HepG2 (cell line): ENCODE results near the gene BCAS1. TPM values are rescaled to one million over a fixed set of nuclear protein-coding genes. Genes with fewer than 3 reads are reported as not detected.
A peak's percentile ranks its signal among the peaks of the same experiment; 100 is the strongest.

Source experiments
- CC2D1A ChIP-seq: sonication (generic); formaldehyde crosslinking; IDR thresholded peaks from 2 replicates; pipeline ENCODE4 v1.8.1; 2023; ENCODE audit warnings: mild to moderate bottlenecking, missing genetic modification reagents
- DR1 ChIP-seq: sonication (generic); formaldehyde crosslinking; IDR thresholded peaks from 2 replicates; pipeline ENCODE4 v1.8.0; 2021; ENCODE audit warnings: mild to moderate bottlenecking, missing genetic modification reagents, inconsistent platforms
- HNRNPK ChIP-seq: fragments of 200-400 bp; formaldehyde crosslinking; IDR thresholded peaks from 2 replicates; pipeline ENCODE4 v1.6.1; 2018; ENCODE audit warnings: low read length, low read depth, moderate library complexity, mild to moderate bottlenecking; ENCODE audit not compliant: poor library complexity, severe bottlenecking
- HNRNPLL ChIP-seq: fragments of 200-400 bp; formaldehyde crosslinking; IDR thresholded peaks from 2 replicates; pipeline ENCODE4 v1.6.1; 2017; ENCODE audit warnings: mild to moderate bottlenecking, low read depth, low read length; ENCODE audit not compliant: poor library complexity, severe bottlenecking
- NFKB2 ChIP-seq: sonication (generic); formaldehyde crosslinking; IDR thresholded peaks from 2 replicates; pipeline ENCODE4 v1.4.0; 2020; ENCODE audit warnings: missing genetic modification reagents, borderline replicate concordance
- RXRA ChIP-seq: sonication (generic); formaldehyde crosslinking; IDR thresholded peaks from 2 replicates; pipeline ENCODE4 v1.5.1; 2020; ENCODE audit warnings: missing genetic modification reagents
- SNAPC2 ChIP-seq: sonication (generic); formaldehyde crosslinking; IDR thresholded peaks from 2 replicates; pipeline ENCODE4 v1.8.1; 2022; ENCODE audit warnings: mild to moderate bottlenecking, missing genetic modification reagents
- SRSF9 ChIP-seq: fragments of 200-400 bp; formaldehyde crosslinking; IDR thresholded peaks from 2 replicates; pipeline ENCODE4 v1.6.1; 2018; ENCODE audit warnings: borderline replicate concordance, mild to moderate bottlenecking, low read depth, low read length; ENCODE audit not compliant: insufficient read depth, poor library complexity, severe bottlenecking
- SUZ12 ChIP-seq: fragments of 150-350 bp; IDR thresholded peaks from 2 replicates; pipeline ENCODE4 v1.6.1; 2014; ENCODE audit warnings: low read depth, low read length
- TBP ChIP-seq: sonication (generic); formaldehyde crosslinking; IDR thresholded peaks from 2 replicates; pipeline ENCODE4 v1.5.0; 2020; ENCODE audit warnings: missing genetic modification reagents
- ZBTB38 ChIP-seq: sonication (generic); formaldehyde crosslinking; IDR thresholded peaks from 2 replicates; pipeline ENCODE4 v1.5.1; 2020; ENCODE audit warnings: mild to moderate bottlenecking, missing genetic modification reagents
- ZNF20 ChIP-seq: sonication (generic); formaldehyde crosslinking; IDR thresholded peaks from 2 replicates; pipeline ENCODE4 v1.4.0; 2020; ENCODE audit warnings: mild to moderate bottlenecking, moderate library complexity, missing genetic modification reagents
- ZNF224 ChIP-seq: sonication (generic); formaldehyde crosslinking; IDR thresholded peaks from 2 replicates; pipeline ENCODE4 v1.5.0; 2020; ENCODE audit warnings: mild to moderate bottlenecking, missing genetic modification reagents
- ZNF274 ChIP-seq: sonication (generic); formaldehyde crosslinking; IDR thresholded peaks from 2 replicates; pipeline ENCODE4 v1.5.1; 2020; ENCODE audit warnings: mild to moderate bottlenecking, missing genetic modification reagents
- ZNF543 ChIP-seq: sonication (generic); formaldehyde crosslinking; IDR thresholded peaks from 2 replicates; pipeline ENCODE4 v1.4.0; 2020; ENCODE audit warnings: mild to moderate bottlenecking, missing genetic modification reagents
- ZSCAN12 ChIP-seq: sonication (generic); formaldehyde crosslinking; IDR thresholded peaks from 2 replicates; pipeline ENCODE4 v1.9.0; 2021; ENCODE audit warnings: mild to moderate bottlenecking, missing genetic modification reagents
- polyA plus RNA-seq, 8 experiments: library from polyadenylated mRNA; depleted of rRNA in 3 of 8; stranded (reverse) in 7 of 8; unstranded in 1 of 8; fragments of >200 nt; fragmentation: Illumina TruSeq in 4 of 8; extraction: Trizol in 4 of 8; gene quantifications; 2 replicates each; pipeline versions ENCODE4 v1.2.1 to v1.2.3, GENCODE V29; 2011 to 2016; ENCODE audit warnings: low read depth in 4 of 8, missing spikeins in 1 of 8, mixed read lengths in 1 of 8; ENCODE audit not compliant: insufficient read depth in 1 of 8
- total RNA-seq, 5 experiments: library from RNA; depleted of rRNA; stranded (reverse); fragments of >200 nt; fragmentation: Illumina TruSeq; extraction: Trizol; gene quantifications; 2 replicates each; pipeline ENCODE4 v1.2.3, GENCODE V29; 2016; ENCODE audit warnings: low read depth in 1 of 5
- TF ChIP-seq, protein P1 (sequence below): sonication (generic); formaldehyde crosslinking; conservative IDR thresholded peaks from 2 replicates; pipeline ENCODE4 v1.4.0; 2020; ENCODE audit warnings: missing genetic modification reagents
- TF ChIP-seq, protein P2 (sequence below): sonication (generic); formaldehyde crosslinking; IDR thresholded peaks from 2 replicates; pipeline ENCODE4 v1.5.1; 2020; ENCODE audit warnings: mild to moderate bottlenecking, moderate library complexity, missing genetic modification reagents
- TF ChIP-seq, protein P3 (sequence below): sonication (generic); formaldehyde crosslinking; IDR thresholded peaks from 2 replicates; pipeline ENCODE4 v1.9.0; 2022; ENCODE audit warnings: low read depth, missing genetic modification reagents
- TF ChIP-seq, protein P4 (sequence below): sonication (generic); formaldehyde crosslinking; IDR thresholded peaks from 2 replicates; pipeline ENCODE4 v1.8.1; 2023; ENCODE audit warnings: missing genetic modification reagents, mild to moderate bottlenecking, borderline replicate concordance
- TF ChIP-seq, protein P5 (sequence below): sonication (generic); formaldehyde crosslinking; IDR thresholded peaks from 2 replicates; pipeline ENCODE4 v1.8.0; 2022; ENCODE audit warnings: mild to moderate bottlenecking, missing genetic modification reagents, moderate library complexity

BCAS1 gene
- total and polyA plus RNA-seq, 2 of the 13 experiments (the other 11 are each of a cell fraction or from before 2014, with no cell fraction given) = 0.55 to 0.91 TPM

DNA sequence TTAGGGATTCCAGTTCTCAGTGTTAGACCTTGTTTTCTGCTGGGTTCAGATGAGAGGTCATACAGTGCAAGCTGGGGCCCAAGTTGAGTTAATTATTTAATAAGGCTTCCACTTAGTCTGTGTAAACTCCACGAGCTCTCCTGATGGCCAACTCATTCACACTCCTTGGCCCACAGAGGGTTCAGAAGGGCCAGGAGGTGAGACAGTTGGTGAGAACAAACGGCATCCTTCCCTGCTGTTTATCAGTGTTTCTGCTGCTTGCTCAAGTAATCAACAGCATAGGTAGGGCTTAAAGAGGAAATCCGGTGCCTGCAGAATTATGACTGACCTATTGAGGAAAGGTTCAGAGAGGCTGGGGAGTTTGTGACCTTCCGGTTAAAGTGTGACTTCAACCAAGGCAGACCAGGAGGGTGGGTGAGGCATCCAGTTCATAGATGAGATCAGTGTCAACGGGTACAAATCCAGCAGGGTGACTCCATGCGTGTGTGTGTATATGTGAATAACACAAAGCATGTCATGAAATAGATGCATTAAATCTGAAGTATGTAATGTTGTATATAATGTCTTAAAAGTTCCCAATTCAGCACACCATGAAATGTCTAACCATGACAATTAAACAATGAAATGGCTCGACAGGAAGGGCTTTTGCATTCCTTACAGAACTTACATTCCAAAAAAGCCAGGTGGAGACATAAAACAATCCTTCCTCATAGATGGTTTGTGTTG lies 37.4 kb upstream of the BCAS1 start (continued):
- TF ChIP-seq, protein P1, sequence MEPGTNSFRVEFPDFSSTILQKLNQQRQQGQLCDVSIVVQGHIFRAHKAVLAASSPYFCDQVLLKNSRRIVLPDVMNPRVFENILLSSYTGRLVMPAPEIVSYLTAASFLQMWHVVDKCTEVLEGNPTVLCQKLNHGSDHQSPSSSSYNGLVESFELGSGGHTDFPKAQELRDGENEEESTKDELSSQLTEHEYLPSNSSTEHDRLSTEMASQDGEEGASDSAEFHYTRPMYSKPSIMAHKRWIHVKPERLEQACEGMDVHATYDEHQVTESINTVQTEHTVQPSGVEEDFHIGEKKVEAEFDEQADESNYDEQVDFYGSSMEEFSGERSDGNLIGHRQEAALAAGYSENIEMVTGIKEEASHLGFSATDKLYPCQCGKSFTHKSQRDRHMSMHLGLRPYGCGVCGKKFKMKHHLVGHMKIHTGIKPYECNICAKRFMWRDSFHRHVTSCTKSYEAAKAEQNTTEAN = peak; percentile 86
- 0 out of 2 replicates have a peak, but pooled peaks have one; percentile 74 for TF ChIP-seq CC2D1A (CRISPR knock-in tag)
- TF ChIP-seq ZSCAN12 (CRISPR knock-in tag) = peak; percentile 23; the same call in 1 of the 2 replicates
- 0 out of 2 replicates have a peak, but pooled peaks have one; percentile 54 for TF ChIP-seq ZNF224 (CRISPR knock-in tag)
- TF ChIP-seq RXRA (CRISPR knock-in tag) = peak; percentile 98
- TF ChIP-seq, protein P2, sequence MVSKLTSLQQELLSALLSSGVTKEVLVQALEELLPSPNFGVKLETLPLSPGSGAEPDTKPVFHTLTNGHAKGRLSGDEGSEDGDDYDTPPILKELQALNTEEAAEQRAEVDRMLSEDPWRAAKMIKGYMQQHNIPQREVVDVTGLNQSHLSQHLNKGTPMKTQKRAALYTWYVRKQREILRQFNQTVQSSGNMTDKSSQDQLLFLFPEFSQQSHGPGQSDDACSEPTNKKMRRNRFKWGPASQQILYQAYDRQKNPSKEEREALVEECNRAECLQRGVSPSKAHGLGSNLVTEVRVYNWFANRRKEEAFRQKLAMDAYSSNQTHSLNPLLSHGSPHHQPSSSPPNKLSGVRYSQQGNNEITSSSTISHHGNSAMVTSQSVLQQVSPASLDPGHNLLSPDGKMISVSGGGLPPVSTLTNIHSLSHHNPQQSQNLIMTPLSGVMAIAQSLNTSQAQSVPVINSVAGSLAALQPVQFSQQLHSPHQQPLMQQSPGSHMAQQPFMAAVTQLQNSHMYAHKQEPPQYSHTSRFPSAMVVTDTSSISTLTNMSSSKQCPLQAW (CRISPR knock-in tag) = peak; percentile 100
- TF ChIP-seq ZBTB38 (CRISPR knock-in tag) = peak; percentile 87; the same call in 1 of the 2 replicates
- no peak for TF ChIP-seq HNRNPK
- TF ChIP-seq, protein P3, sequence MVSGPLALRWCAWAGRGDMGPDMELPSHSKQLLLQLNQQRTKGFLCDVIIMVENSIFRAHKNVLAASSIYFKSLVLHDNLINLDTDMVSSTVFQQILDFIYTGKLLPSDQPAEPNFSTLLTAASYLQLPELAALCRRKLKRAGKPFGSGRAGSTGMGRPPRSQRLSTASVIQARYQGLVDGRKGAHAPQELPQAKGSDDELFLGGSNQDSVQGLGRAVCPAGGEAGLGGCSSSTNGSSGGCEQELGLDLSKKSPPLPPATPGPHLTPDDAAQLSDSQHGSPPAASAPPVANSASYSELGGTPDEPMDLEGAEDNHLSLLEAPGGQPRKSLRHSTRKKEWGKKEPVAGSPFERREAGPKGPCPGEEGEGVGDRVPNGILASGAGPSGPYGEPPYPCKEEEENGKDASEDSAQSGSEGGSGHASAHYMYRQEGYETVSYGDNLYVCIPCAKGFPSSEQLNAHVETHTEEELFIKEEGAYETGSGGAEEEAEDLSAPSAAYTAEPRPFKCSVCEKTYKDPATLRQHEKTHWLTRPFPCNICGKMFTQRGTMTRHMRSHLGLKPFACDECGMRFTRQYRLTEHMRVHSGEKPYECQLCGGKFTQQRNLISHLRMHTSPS (CRISPR knock-in tag) = peak; percentile 78
- TF ChIP-seq TBP = no peak
- TF ChIP-seq SUZ12 = no peak
- no peak for TF ChIP-seq SRSF9
- no peak for TF ChIP-seq NFKB2 (CRISPR knock-in tag)
- TF ChIP-seq DR1 = peak; percentile 59; the same call in 1 of the 2 replicates
- TF ChIP-seq SNAPC2 (CRISPR knock-in tag) = peak; percentile 35; the same call in 1 of the 2 replicates
- peak; percentile 86; the same call in 1 of the 2 replicates for TF ChIP-seq ZNF274 (CRISPR knock-in tag)
- no peak for TF ChIP-seq HNRNPLL
- peak; percentile 92; the same call in 1 of the 2 replicates for TF ChIP-seq ZNF543 (CRISPR knock-in tag)
- TF ChIP-seq ZNF20 (CRISPR knock-in tag) = no peak
- TF ChIP-seq, protein P4, sequence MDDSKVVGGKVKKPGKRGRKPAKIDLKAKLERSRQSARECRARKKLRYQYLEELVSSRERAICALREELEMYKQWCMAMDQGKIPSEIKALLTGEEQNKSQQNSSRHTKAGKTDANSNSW (CRISPR knock-in tag) = no peak
- TF ChIP-seq, protein P5, sequence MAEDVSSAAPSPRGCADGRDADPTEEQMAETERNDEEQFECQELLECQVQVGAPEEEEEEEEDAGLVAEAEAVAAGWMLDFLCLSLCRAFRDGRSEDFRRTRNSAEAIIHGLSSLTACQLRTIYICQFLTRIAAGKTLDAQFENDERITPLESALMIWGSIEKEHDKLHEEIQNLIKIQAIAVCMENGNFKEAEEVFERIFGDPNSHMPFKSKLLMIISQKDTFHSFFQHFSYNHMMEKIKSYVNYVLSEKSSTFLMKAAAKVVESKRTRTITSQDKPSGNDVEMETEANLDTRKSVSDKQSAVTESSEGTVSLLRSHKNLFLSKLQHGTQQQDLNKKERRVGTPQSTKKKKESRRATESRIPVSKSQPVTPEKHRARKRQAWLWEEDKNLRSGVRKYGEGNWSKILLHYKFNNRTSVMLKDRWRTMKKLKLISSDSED (CRISPR knock-in tag) = no peak
